Uterus (tissue), 2 donors: Measurements from ENCODE around the gene TMEM175.

Experiments used
- CTCF ChIP-seq, 4 experiments: fragments of 200-600 bp in 2 of 4; fragments of 450-650 bp in 2 of 4; sonication (generic) in 2 of 4; IDR thresholded peaks; one replicate each; pipeline ENCODE4 v1.5.1; 2016 to 2019; ENCODE audit warnings: antibody characterized with exemption in 4 of 4, mild to moderate bottlenecking in 2 of 4, moderate library complexity in 1 of 4
- POLR2A ChIP-seq, 2 donors: fragments of 450-650 bp; IDR thresholded peaks; one replicate each; pipeline ENCODE4 v1.6.1; 2016; ENCODE audit warnings: antibody characterized with exemption in 2 of 2, mild to moderate bottlenecking in 1 of 2, moderate library complexity in 1 of 2

- TF ChIP-seq CTCF (IDR thresholded peaks at IDR 0.05) (no peak), POLR2A (IDR thresholded peaks at IDR 0.05) (no peak)
These were observed 19.6 kb downstream of the TMEM175 start for GRCh38 chr4:951594-952468.
